ENCODE results near the gene MREG.

Gene MREG

DNA sequence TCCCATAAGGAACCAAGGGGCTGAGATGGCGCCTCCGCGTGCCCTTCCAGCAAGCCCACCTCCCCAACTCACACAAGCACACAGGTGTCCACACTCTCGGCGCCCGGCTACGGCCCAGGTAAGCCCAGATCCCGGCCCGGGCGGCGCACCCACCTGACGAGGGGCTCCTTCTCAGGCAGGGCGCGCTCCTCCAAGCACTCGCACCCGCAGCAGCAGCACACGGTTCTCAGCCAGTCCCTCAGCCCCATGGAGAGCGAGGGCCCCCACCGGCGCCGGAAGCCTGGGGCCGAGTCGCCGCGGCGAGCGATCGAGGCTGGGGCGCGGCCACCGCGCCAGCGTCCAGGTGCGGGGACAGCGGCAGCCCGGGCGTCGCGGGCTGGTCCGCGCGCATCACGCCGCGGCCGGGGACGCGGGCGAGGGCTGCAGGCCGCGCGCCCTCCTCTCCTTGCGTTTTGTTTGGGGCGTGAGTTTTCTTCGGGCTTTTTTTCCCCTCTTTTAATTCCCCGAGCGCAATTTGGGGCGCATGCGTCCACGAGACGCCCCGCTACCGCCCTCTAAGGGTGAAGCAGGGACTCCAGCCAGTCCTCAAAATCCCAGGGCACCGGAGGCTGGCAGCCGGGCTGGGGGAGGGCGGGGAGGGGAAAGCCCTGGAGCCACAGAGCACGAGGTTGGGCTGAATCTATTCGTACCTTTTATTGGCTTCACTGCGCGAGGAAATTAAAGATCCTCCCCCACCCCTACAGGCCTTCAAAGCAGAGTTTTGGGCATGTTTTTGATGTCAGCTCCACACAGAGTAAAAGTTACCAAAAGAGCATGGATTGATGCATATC lies at the start of gene MREG:
Gene MREG, minus strand, starts transcription at position 472 of the 830 bp plus-strand sequence. Its CDS starts 224 bp downstream, at position 248.
- peak; percentile 86 for DNase-seq

DNA sequence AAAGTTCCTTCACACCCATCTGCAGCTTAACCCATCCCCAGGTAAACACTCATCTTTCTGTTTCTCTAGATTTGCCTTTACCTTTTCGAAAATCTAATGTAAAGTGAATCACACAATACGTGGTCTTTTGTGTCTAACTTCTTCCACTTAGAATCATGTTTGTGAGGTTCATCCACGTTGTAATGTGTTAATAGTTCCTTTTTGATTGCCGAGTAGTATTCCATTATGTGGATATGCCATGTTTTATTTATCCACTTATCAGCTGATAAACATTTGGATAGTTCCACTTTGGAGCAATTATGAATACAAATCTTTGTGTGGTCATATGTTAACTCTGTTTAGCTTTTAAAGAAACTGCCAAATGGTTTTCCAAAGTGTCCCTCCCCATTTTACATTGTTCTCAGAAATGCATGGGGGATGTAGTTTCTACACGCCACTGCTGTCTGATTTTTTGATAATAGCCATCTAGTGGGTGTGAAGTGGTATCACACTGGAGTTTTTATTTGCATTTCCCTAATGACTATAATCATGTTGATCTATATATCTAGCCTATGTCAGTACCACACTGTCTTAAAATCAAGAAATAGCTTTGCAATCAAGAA lies 46.0 kb upstream of the MREG start:
- DNase-seq: no peak

DNA sequence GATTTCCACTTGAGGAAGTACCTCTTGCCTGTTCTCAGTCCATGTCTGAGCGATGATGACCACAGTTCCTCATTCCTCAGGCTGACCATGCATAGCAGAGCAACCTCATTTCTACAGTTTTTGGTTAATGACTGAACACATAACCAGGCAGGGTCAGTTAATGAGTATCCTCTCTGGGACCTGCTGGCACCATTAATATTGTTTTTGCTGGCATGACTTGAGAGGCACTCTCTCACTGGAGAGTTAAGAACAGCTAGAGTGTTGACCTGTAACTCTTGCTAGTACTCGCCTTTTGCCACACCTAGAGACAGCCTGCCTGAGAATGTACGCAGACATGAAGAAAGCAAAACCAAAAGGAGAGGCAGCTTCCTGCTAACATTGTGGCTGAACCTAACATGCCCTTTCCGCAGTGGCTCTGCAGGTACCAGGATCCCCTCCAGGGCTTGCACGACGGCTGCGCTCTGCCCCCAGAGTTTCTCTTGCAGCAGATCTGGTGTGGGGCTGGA lies 44.4 kb upstream of the MREG start:
- DNase-seq: peak; percentile 42

DNA sequence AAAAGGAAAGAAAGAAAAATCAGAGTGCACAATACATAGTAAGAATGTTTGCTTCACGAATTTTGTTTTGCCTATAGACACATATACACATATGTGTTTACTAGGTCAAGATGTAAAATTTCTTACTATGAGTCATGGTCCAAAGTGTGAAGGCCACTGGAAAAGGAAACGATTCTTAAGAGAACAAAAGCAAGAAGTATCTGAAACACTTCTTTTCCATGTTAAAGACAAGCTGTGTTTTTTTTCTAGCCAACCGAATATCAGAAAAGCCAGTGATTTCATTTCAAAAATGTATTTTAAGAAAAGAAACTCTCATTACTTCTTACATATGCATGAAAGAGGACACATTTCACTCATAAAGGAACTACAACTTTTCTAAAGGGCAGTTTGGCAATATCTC lies 43.4 kb upstream of the MREG start:
- DNase-seq: no peak

- no peak for DNase-seq
Observed at GRCh38 chr2:216055680-216056079, 42.3 kb upstream of the MREG start.

GRCh38 chr2:216052420-216052819 lies 39.1 kb upstream of the MREG start:
- no peak for DNase-seq

GRCh38 chr2:216051350-216051749 lies 38.0 kb upstream of the MREG start:
- no peak for DNase-seq

- no peak for DNase-seq
Observed at GRCh38 chr2:216049452-216049851, 36.1 kb upstream of the MREG start.

DNA sequence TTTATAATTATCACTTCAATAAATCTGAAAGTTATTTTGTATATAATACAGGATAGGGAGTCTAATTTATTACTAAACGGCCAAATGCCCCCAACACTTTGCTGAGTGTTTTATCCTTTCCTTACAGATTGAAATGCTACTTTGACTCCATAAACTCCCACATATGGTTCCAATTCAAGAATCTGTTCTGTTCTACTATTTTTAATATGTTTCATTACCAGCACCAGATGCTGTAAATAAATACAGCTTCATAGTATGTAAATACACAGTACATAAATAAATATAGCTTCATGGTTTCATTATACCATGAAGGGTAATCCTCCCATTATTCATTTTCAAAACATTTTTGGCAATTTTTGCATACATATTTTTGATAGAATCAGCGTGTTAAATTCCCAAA lies 34.0 kb upstream of the MREG start:
- no peak for DNase-seq

GRCh38 chr2:216044883-216045486 lies 31.6 kb upstream of the MREG start:
- no peak for DNase-seq

DNA sequence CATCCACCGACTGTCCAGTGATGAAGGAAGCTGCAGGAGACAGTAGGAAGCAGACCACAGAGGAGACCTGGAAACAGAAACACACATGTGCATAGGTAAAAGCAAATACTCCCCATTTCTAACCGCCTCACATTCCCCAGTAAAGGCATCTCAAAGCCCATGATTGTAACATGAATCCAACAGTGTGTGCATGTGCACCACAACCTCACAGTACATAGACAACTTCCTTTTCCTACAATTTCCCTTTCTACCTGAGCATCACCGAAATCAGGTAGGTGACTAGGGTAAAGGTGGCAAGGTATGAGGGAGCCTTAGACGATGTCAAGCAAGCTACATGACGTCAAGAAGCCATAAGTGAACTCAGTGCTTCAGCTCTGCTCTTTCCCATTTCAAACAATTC lies 30.6 kb upstream of the MREG start:
- no peak for DNase-seq

DNA sequence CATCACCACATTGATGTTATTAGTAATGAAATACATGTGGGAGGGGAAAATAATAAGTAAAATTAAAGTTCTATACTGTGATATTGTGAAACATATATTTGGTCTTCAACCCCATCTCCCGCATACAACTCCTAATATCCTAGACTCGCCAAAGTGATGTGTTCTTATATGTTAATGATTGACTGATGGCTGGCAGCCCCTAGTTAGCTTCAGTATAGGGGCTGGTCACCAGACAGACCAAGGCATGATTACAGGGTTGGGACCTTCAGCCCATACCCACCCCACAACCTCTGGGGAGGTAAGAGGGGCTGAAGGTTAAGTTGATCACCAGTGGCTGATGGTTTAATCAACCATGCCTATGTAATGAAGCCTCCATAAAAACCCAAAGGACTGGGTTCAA lies 28.1 kb upstream of the MREG start:
- no peak for DNase-seq

GRCh38 chr2:216039918-216040317 lies 26.6 kb upstream of the MREG start:
- no peak for DNase-seq

GRCh38 chr2:216034065-216034464 lies 20.7 kb upstream of the MREG start:
- DNase-seq: peak; percentile 79

GRCh38 chr2:216033403-216033802 lies 20.1 kb upstream of the MREG start:
- DNase-seq: no peak

GRCh38 chr2:216031960-216032689 lies 18.8 kb upstream of the MREG start:
- no peak for DNase-seq

DNA sequence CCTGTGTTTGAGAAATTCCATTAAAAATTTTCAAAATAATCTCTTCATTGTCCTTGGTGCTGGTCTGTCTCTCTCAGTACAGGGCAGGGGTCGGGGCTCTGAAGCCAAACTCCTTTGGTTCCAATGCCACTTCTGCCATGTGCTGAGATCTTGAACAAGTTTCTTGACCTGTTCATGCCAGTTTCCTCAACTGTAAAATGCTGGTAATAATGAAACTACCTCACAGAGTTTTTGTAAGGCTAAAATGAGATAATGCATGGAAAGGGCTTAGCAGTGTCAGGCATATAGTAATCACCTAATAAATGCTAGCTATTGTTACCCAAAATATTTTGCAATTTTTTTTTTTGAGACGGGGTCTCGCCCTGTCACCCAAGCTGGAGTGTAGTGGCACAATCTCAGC lies 16.9 kb upstream of the MREG start:
- no peak for DNase-seq

DNA sequence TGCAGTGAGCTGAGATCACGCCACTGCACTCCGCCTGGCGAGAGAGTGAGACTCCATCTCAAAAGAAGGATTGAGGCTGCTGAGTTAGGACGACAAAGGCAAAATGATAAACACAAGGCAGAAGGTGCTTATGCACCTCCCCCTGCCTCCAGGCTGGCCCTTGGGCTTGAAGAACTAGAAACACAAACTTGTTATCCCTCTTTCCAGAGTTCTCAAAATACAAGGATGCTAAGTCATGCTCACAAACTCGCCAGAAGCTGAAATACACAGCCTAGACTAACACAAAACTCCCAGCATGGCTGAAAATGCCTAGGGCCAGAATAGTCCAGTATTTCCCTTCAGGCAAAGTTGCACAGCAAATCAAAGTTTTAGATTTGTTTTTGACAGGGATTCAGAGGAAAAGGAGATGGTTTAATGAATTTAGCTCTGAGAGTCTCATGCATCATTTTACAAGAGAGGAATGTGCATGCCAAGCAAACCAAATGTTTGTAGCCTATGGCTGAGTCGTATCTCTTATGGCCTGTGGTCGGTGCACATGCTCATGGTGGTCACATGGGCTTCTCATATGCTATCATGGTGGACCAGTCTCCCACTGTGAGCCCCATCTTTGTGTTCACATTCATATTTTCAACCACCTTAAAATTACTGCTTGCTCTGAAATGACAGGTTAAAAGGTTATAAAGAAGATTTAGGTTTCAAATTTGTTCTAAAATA lies 16.2 kb upstream of the MREG start:
- peak; percentile 40 for DNase-seq

DNA sequence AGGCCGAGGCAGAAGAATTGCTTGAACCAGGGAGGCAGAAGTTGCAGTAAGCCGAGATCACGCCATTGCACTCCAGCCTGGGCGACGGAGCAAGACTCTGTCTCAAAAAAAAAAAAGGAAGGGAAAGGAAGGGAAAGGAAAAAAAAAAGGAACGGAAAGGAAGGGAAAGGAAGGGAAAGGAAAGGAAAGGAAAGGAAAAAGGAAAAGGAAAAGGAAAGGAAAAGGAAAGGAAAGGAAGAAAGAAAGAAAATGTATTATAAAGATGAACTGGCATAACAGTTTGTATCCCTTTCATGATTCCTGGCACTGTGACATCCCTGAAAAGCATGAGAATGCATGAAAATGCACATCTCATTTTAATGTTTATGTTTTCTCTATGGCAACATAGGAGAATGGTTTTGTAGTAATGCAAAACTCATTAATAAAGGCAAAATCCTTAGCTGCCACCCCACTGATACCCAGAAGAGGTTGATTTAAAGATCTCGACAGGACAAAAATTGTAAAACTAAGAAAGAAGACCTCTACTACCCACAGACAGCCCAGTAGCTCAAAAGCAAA lies 11.5 kb upstream of the MREG start:
- DNase-seq: no peak

- peak; percentile 37 for DNase-seq
Observed at GRCh38 chr2:216023055-216023648, 9.8 kb upstream of the MREG start.

DNA sequence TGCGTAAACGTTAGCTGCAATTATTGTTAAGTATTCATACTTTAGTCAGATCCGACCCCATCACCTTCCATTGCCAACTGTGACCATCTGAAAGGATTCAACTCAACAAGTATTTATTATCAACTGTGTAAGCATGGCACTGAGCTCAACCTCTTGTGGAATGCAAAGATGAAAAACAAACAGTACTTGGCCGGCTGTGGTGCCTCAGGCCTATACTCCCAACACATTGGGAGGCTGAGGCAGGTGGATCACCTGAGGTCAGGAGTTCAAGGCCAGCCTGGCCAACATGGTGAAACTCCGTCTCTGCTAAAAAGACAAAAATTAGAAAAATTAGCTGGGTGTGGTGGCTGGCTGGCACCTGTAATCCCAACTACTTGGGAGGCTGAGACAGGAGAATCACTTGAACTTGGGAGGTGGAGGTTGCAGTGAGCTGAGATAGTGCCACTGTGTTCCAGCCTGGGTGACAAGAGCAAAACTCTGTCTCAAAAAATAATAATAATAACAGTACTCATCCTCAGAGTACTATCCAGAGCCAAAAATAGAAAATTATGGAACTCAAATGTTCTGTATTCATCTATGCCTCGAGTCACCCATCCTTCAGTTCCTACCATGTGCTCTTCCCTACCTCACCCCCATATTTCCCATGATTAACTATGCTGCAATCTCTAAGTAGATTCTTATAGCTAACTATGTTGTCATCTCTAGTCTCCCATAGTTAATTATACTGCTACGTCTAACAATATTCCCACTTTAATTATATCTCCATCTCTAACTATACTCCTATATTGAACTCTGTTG lies 8.6 kb upstream of the MREG start:
- DNase-seq: no peak
